Measurements from ENCODE around the gene CA10. TPM values are rescaled to one million over a fixed set of nuclear protein-coding genes. Genes with fewer than 3 reads are reported as not detected.

Gene CA10
- polyA plus RNA-seq, 1 experiment = not detected

- Histone ChIP-seq H3K4me3 (ENCODE audit: low read depth, low read length) (no peak overlapping the region), H3K27me3 (ENCODE audit: control insufficient read depth, insufficient read depth, low read length) (no peaks in the 10 kb centered on the region), H3K9me3 (ENCODE audit: control insufficient read depth, insufficient read depth, low read length) (peaks cover 10% of the 10 kb centered on the region; the same call in 1 of the 2 replicates), H3K27ac (ENCODE audit: low read depth, low read length) (no peak overlapping the region)
- DNase-seq (ENCODE audit: low read depth, low spot score) = no peak
- TF ChIP-seq, protein P1, sequence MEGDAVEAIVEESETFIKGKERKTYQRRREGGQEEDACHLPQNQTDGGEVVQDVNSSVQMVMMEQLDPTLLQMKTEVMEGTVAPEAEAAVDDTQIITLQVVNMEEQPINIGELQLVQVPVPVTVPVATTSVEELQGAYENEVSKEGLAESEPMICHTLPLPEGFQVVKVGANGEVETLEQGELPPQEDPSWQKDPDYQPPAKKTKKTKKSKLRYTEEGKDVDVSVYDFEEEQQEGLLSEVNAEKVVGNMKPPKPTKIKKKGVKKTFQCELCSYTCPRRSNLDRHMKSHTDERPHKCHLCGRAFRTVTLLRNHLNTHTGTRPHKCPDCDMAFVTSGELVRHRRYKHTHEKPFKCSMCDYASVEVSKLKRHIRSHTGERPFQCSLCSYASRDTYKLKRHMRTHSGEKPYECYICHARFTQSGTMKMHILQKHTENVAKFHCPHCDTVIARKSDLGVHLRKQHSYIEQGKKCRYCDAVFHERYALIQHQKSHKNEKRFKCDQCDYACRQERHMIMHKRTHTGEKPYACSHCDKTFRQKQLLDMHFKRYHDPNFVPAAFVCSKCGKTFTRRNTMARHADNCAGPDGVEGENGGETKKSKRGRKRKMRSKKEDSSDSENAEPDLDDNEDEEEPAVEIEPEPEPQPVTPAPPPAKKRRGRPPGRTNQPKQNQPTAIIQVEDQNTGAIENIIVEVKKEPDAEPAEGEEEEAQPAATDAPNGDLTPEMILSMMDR (IDR thresholded peaks at IDR 0.05; ENCODE audit: low read depth, low read length) = no peak
- CTCF ChIA-PET = no interaction called here
- POLR2A ChIA-PET = no interaction called here
Observed at GRCh38 chr17:51657224-51657623, 501.3 kb downstream of the CA10 start.

GRCh38 chr17:51653878-51654277 lies 504.6 kb downstream of the CA10 start:
- DNase-seq (ENCODE audit: low read depth, low spot score) = no peak
- CTCF ChIA-PET = no interaction called here

DNA sequence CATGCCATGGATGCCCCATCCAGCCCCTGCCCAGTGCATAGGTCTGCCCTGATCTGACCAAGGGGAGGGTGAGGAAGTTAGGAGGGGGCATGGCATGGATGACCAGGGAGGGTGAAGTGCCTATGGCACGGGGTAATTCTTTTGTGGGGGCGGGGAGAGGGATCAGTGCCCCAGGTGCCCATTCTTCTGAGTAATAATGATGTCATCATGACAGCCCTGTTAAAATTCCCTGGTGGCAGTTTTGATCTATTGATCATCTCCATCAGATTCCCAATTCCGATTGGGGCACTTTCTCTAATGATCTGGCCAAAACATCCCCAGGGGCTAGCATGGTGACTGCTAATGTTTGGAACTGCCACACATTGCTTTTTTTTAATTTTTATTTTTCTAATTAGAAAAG lies 506.0 kb downstream of the CA10 start:
- ChIA-PET CTCF (no interaction called here), POLR2A (no interaction called here)
- TF ChIP-seq, protein P1 (IDR thresholded peaks at IDR 0.05; ENCODE audit: low read depth, low read length) = no peak
- no peak overlapping the region for H3K4me3 ChIP-seq (ENCODE audit: low read depth, low read length)
- peaks cover 16% of the 10 kb centered on the region for H3K9me3 ChIP-seq (ENCODE audit: control insufficient read depth, insufficient read depth, low read length)
- H3K27ac ChIP-seq (ENCODE audit: low read depth, low read length) = no peak overlapping the region
- DNase-seq (ENCODE audit: low read depth, low spot score) = no peak
- H3K27me3 ChIP-seq (ENCODE audit: control insufficient read depth, insufficient read depth, low read length) = no peaks in the 10 kb centered on the region

More at GRCh38 chr17:51653878-51654277, 504.6 kb downstream of the CA10 start:
- no peak overlapping the region for H3K4me3 ChIP-seq (ENCODE audit: low read depth, low read length)
- H3K27me3 ChIP-seq (ENCODE audit: control insufficient read depth, insufficient read depth, low read length) = no peaks in the 10 kb centered on the region
- POLR2A ChIA-PET = no interaction called here
- H3K27ac ChIP-seq (ENCODE audit: low read depth, low read length) = no peak overlapping the region
- H3K9me3 ChIP-seq (ENCODE audit: control insufficient read depth, insufficient read depth, low read length) = peaks cover 16% of the 10 kb centered on the region; the same call in 1 of the 2 replicates
- TF ChIP-seq, protein P1 (IDR thresholded peaks at IDR 0.05; ENCODE audit: low read depth, low read length) = no peak

- ChIA-PET CTCF (no interaction called here), POLR2A (no interaction called here)
- DNase-seq (ENCODE audit: low read depth, low spot score) = no peak
Observed at GRCh38 chr17:51651513-51652298, 506.8 kb downstream of the CA10 start.

GRCh38 chr17:51650772-51651171 lies 507.7 kb downstream of the CA10 start:
- peaks cover 23% of the 10 kb centered on the region for H3K9me3 ChIP-seq (ENCODE audit: control insufficient read depth, insufficient read depth, low read length)
- TF ChIP-seq, protein P1 (IDR thresholded peaks at IDR 0.05; ENCODE audit: low read depth, low read length) = no peak
- H3K27ac ChIP-seq (ENCODE audit: low read depth, low read length) = no peak overlapping the region
- POLR2A ChIA-PET = no interaction called here
- DNase-seq (ENCODE audit: low read depth, low spot score) = no peak
- CTCF ChIA-PET = no interaction called here
- no peaks in the 10 kb centered on the region for H3K27me3 ChIP-seq (ENCODE audit: control insufficient read depth, insufficient read depth, low read length)
- no peak overlapping the region for H3K4me3 ChIP-seq (ENCODE audit: low read depth, low read length)

More at GRCh38 chr17:51651513-51652298, 506.8 kb downstream of the CA10 start:
- TF ChIP-seq, protein P1 (IDR thresholded peaks at IDR 0.05; ENCODE audit: low read depth, low read length) = no peak
- Histone ChIP-seq H3K27ac (ENCODE audit: low read depth, low read length) (no peak overlapping the region), H3K27me3 (ENCODE audit: control insufficient read depth, insufficient read depth, low read length) (no peaks in the 10 kb centered on the region), H3K9me3 (ENCODE audit: control insufficient read depth, insufficient read depth, low read length) (peaks cover 18% of the 10 kb centered on the region), H3K4me3 (ENCODE audit: low read depth, low read length) (no peak overlapping the region)
